HG02973 (cell line): ENCODE data around the gene PPIL6.

ENCODE experiments used
- ATAC-seq: cut with Tn5 transposase; IDR thresholded peaks from one replicate; pipeline ENCODE4 v1.9.1; 2021; ENCODE audit warnings: moderate library complexity; ENCODE audit not compliant: unreplicated experiment

The PPIL6 gene

DNA sequence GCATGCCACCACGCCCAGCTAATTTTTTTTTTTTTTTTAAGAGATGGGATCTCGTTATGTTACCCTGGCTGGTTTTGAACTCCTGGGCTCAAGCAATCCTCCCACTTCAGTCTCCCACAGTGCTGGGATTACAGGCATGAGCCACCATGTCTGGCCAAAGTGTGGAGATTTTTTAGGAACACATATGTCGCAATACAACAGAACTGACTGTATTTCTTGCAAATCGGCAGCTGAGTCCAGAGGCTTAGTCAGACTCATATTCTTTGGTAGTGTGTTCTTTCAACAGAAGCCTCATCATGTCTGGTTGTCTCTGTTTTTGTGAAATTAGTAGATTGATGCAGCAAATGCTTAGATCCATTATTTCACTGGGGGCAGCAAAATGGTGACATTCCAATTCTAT lies 34.2 kb downstream of the PPIL6 start:
- no peak for ATAC-seq

DNA sequence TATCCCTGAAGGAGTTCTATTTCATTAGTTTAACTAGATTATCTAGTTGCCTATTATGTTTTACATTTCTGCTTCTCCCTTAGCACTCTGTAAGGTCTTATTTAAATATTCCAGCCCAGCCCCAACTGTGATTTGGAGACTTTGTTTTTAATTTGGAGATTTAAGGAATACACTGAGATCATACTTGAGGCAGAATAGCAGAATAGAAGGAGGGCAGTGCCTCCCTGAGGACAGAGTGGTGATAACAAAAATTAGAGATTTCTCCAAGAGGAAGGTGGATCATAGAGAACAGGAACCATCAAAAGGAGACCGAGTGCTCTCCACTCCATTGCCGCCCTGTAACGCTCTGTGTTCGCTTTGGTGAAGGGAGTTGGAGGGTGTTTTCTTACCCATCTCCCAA lies 43.4 kb downstream of the PPIL6 start:
- ATAC-seq, result no peak

DNA sequence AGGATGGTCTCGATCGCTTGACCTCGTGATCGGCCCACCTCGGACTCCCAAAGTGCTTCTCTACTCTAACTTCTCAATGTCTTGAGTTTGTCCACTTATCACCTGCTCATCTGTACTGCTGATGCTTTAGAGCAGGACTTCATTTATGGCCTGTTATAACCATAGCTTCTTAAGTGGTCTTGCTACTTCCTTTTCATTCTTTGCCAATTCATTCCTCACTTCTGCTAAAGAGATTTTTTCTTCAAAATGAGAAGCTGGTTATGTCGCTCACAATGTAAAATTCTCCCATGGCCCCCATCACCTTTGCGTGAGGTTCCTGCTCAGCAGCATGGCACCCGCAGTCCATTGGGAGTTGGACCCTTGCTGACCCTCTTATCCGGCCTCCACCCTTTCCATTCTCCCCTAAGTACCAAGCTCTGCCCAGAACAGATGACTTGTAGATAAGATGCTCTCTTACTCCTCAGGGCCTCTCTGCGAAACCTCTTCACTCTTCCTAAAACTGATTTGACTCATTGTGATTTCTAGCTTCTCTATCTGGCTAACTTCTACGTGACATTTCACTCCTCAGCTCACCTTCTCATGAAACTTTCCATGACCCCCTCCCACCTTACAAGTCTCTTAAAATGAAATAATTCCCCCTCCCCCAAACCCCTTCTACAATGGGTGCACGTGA lies 44.2 kb downstream of the PPIL6 start:
- no peak for ATAC-seq

GRCh38 chr6:109393886-109394281 lies 46.5 kb downstream of the PPIL6 start:
- ATAC-seq, result no peak

- no peak for ATAC-seq
Observed at GRCh38 chr6:109393157-109393885, 47.1 kb downstream of the PPIL6 start.

DNA sequence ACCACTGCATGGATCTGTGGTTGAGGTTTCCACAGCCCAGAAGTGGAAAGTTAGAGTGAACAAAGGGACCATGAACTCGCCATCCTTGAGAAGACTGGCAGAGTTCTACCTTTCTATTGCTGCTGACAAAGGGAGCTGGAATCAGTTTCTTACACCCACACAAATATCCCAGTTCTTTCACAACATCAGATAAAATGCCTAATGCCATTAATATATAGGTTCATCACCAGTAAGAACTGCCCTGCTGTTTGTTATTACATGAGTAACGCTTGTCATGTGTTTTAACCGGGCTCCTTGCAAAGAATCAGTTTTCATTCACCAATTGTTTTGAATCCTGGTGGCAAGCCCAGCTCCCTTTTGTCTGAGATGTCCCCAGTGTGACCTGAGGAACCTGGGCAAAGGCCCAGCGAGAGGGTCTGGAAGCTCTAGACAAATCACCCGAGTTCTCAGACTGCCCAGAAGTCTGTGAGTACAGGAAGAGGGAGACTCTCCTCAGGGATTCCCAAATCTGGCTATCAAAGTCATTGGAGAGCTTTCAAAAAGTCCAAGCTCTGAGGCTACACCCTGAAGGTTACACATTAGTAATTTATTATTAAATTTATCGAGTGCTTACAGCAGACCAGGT lies 50.7 kb downstream of the PPIL6 start:
- ATAC-seq, result no peak

DNA sequence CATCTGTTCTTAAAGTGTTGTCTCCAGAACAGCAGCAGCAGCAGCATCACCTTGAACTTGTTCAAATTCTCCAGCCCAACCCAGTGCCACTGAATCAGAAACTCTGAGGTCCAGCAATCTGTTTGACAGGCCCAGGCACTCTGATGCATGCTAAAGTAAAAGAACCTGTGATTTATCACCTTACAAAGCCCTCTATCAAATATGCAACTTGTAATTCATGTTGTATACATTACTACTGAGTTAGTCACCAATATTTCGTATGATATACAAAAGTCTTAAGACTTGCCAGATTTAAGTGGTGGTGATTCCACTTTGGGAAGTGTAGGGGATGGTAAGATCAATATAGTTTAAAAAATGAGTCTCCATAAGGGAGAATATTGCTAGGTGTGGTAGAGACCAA lies 52.2 kb downstream of the PPIL6 start:
- no peak for ATAC-seq

- no peak for ATAC-seq
Observed at GRCh38 chr6:109383438-109383940, 56.9 kb downstream of the PPIL6 start.

- peak; percentile 63 for ATAC-seq
Observed at GRCh38 chr6:109382576-109383437, 57.6 kb downstream of the PPIL6 start.

DNA sequence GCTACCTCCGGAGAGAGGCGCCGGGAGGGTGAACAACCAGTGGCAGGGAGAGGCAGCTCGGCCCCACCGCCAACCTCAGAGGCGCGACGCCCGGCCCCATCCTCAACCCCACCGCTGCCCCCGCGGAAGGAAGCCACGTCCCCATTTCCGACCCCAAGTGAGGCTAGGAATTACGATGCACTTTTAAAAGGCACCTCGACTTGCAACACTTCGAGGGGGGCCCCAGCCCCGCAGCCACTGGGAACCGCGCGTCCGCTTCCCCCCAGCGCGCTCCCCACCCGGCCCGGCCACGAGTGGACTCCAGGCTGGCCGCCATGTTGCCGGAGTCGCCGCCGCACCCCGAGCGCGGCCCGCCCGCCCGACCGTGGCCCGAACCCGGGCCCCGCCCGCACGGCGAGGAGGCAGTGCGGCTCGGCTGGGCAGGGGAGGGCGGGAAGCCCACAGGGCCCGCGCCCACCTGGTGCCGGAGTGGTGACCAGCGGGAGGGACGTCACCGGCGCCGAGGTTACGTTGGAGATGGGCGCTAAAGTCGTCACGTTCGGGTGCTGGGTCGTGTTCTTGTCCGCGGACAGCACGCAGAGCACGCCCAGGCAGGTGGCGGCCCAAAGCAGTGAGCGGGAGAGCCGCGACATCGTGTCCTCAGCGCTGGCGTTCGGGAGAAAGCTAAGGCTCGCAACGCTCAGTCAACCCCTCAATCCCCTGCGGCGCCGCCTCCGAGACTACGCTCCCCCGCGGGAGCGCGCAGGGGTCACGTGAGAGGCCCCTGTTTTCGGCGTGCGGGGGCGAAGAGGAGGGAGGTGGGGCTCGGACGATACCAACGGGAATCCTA lies 58.5 kb downstream of the PPIL6 start, which contains the start of gene CD164:
TSS of gene CD164 (minus strand) at position 721 of the 829 bp plus-strand sequence. CDS start at position 632, 89 bp downstream.
- peak; percentile 36 for ATAC-seq

- ATAC-seq, result no peak
Observed at GRCh38 chr6:109381061-109381746, 59.2 kb downstream of the PPIL6 start.

DNA sequence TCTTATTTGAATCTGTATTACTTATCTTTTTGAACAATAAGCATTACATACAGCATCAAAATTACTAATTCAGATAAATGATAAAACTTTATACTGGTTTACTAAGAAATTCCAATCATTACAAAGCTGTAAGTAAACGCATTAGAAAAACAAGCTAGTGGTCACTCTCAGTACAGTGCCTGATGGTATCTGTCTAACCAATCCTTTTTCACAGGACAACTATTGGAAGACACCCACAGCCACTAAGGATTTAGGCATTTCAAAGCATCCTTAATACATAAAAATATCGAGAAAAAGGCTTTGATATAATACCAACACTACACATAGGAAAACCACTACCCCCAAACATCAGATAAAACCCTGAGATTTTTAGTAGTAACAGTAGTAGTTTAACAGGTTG lies 60.7 kb downstream of the PPIL6 start:
- no peak for ATAC-seq

DNA sequence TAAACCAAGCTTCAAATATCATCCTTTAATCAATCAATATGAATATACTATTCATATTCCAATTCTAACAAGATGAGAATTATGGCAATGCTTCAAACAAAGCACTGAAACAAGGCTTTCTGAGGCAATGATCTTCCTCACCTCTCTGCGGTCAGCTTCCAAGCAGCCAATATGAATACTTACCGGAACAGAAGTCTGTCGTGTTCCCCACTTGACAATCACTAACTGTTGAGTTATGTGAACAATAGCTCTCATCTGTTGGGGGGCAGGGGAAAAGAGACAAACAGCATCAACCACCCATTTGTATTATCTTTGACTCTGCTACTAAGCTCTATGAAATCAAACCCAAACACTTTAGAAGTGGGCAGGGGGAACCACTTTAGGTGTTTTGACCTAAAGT lies 62.7 kb downstream of the PPIL6 start:
- no peak for ATAC-seq

DNA sequence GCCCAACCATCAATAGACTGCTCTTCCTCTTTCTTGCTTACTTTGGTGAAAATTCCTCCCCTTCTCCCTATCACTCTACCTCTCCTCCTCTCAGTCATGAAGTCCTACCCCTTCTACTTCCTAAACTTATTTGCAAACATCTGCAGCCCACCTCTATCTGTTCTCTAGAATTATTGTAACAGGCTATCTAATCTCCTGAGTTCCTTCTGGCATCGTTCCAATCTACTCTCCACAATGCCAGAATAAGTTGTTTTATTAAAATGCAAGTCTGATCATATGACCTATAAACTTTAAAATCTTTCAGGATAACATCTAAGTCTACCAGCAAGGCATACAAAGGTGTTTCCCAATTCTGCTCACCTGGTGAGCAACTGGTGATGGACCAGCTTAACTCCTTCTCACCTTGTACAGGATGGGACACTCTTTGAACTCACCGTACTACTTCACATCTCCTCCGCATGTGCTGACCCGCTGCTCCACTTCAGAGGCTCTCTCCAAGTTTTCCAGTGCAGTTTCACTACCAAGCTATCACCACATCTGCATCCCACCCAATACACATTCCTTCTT lies 66.0 kb downstream of the PPIL6 start:
- ATAC-seq, result no peak

GRCh38 chr6:109373762-109374161 lies 66.7 kb downstream of the PPIL6 start:
- peak; percentile 95 for ATAC-seq

GRCh38 chr6:109373331-109373730 lies 67.1 kb downstream of the PPIL6 start:
- no peak for ATAC-seq

DNA sequence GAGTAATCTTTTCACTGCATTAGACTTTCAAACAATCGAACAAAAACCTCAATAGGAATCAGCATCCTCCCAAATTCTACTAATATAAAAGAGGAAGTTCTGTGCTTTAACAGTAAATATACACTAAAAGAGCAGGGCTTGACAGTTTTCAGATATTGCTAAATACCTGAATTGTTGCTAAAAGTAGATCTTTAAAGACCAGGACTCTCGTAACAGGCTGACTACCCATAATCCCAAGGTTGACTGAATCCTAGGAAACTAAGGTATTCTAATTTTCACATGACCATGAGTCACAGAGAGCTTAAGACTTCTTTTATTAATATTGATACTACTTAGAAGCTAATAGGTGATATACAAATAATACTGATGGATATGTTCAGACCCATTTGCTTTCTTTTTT lies 68.3 kb downstream of the PPIL6 start:
- ATAC-seq, result no peak

DNA sequence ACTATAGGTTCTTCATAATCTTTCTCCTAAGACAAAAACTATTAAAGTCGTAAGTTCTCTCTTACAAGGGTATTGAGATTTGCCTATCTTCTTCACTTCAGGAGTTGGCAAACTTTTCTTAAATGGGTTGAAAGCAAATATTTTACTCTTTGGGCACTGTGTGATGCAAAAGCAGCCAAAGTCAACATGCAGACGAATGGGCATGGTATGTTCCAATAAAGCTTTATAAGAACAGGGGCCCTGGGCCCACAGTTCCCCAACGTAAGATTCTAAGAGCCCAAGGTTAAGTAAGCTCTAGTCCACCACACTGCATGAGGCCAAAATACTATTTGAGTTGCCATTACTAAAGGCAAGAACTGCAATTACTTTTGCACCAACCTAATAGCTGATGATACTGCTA lies 69.6 kb downstream of the PPIL6 start:
- no peak for ATAC-seq

- ATAC-seq, result no peak
Observed at GRCh38 chr6:109370336-109370735, 70.1 kb downstream of the PPIL6 start.
